Measurements from ENCODE around the gene CPHXL2. TPM values are rescaled to one million over a fixed set of nuclear protein-coding genes. Genes with fewer than 3 reads are reported as not detected.

CPHXL2 gene
- total RNA-seq, 1 donor from 2014 or later = not detected

DNA sequence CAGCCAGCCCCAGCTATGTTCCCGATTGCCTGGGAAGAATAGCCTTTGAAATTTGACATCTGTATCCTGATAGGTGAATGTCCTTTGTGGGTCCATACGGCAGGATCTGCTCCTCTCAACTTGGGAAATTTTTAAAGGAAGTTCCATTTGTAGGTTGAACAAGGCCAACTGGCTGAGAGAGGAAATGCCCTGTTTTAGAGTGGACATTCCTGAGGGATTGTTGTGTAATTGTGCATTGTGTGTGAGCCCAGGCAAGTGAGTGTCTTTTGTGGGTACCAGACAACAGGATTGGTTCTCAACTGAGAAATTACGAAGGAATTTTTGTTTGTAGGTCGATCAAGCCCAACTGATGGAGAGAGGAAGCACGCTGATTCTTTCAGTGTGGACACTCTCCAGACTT is 2.6 kb upstream of the CPHXL2 start:
- no peak for FAIRE-seq
- DNase-seq (ENCODE audit: low read depth) = no peak
- TF ChIP-seq, protein P1, sequence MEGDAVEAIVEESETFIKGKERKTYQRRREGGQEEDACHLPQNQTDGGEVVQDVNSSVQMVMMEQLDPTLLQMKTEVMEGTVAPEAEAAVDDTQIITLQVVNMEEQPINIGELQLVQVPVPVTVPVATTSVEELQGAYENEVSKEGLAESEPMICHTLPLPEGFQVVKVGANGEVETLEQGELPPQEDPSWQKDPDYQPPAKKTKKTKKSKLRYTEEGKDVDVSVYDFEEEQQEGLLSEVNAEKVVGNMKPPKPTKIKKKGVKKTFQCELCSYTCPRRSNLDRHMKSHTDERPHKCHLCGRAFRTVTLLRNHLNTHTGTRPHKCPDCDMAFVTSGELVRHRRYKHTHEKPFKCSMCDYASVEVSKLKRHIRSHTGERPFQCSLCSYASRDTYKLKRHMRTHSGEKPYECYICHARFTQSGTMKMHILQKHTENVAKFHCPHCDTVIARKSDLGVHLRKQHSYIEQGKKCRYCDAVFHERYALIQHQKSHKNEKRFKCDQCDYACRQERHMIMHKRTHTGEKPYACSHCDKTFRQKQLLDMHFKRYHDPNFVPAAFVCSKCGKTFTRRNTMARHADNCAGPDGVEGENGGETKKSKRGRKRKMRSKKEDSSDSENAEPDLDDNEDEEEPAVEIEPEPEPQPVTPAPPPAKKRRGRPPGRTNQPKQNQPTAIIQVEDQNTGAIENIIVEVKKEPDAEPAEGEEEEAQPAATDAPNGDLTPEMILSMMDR (IDR thresholded peaks at IDR 0.05; ENCODE audit: insufficient read depth, low read length, severe bottlenecking) = no peak
- Histone ChIP-seq H3K27me3 (ENCODE audit: control insufficient read depth, insufficient read depth, low read length) (no peaks in the 10 kb centered on the region), H3K36me3 (ENCODE audit: control insufficient read depth, insufficient read depth, low read length) (no peaks in the 10 kb centered on the region), H3K4me3 (ENCODE audit: low read depth, low read length) (no peak overlapping the region)

DNA sequence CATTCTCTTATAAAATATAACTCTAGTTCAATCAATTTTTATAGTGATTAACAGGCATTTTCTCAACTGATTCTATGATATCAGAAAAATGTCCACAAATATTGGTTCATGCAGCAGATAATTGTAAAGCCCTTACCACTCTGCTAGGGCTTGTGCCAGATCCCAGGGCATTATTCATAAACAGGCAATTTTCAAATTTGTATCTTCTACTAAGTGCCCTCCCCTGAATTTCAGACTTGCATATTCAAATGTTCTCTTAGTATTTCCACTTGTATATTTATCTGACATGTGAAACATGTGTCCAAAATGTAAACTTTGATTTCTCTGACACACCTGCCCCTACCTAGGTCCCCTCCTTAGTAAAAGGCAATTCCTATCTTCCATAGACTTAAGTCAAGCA is 9.3 kb downstream of the CPHXL2 start:
- DNase-seq (ENCODE audit: low read depth) = no peak
- TF ChIP-seq, protein P1 (IDR thresholded peaks at IDR 0.05; ENCODE audit: insufficient read depth, low read length, severe bottlenecking) = no peak
- no peaks in the 10 kb centered on the region for H3K27me3 ChIP-seq (ENCODE audit: control insufficient read depth, insufficient read depth, low read length)
- H3K36me3 ChIP-seq (ENCODE audit: control insufficient read depth, insufficient read depth, low read length) = no peaks in the 10 kb centered on the region
- no peak overlapping the region for H3K4me3 ChIP-seq (ENCODE audit: low read depth, low read length)
- FAIRE-seq = no peak

DNA sequence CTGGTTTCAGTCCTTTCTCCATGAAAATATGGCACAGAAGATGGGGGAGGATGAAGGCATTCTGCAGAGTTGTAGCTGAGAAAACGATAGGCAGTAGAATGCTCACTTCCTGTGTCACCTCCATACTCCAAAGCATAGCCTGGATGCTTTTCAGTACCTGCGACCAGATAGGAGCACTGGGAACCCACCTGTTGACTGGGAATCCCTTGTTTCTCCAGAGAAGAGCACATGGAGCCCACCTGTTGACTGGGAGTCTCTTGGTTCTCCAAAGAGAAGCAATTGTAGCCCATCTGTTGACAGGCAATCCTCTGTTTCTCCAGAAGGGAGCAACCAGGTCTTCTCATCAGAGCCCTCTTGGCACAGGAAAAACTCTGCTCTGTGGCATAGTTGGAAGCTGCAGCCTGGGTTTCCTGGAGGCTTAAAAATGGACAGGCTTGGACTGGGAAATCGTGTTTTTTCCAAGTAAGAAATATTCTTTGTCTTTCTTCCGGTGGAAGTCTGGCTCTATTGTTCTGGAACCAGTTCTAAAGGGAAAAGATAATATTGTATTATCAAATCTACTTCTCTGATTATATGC is 16.0 kb downstream of the CPHXL2 start:
- Histone ChIP-seq H3K36me3 (ENCODE audit: control insufficient read depth, insufficient read depth, low read length) (peaks cover 13% of the 10 kb centered on the region), H3K27me3 (ENCODE audit: control insufficient read depth, insufficient read depth, low read length) (no peaks in the 10 kb centered on the region), H3K4me3 (ENCODE audit: low read depth, low read length) (no peak overlapping the region)
- no peak for DNase-seq (ENCODE audit: low read depth)
- TF ChIP-seq, protein P1 (IDR thresholded peaks at IDR 0.05; ENCODE audit: insufficient read depth, low read length, severe bottlenecking) = no peak
- no peak for FAIRE-seq

DNA sequence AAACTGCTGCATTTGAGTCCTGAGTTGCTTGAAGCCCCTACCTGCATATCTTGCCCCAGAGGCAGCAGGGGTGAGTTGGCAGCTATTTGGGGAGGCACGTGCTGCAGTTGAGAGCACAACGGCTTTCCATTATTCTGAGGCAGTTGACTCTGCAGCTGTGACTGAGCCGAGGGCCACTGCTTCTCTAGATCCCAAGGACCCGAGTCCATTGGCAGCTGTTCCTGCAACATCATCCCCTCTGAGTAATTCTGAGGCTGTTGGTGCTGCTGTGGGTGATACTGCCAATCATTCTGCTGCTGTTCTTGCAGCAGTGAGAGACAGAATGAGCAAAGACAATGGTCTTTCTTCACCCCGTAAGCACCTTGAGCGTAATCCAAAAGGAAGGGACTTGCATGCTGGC is 16.5 kb downstream of the CPHXL2 start:
- no peaks in the 10 kb centered on the region for H3K27me3 ChIP-seq (ENCODE audit: control insufficient read depth, insufficient read depth, low read length)
- no peak for FAIRE-seq
- H3K36me3 ChIP-seq (ENCODE audit: control insufficient read depth, insufficient read depth, low read length) = peaks cover 15% of the 10 kb centered on the region
- DNase-seq (ENCODE audit: low read depth) = no peak
- TF ChIP-seq, protein P1 (IDR thresholded peaks at IDR 0.05; ENCODE audit: insufficient read depth, low read length, severe bottlenecking) = no peak
- H3K4me3 ChIP-seq (ENCODE audit: low read depth, low read length) = no peak overlapping the region

DNA sequence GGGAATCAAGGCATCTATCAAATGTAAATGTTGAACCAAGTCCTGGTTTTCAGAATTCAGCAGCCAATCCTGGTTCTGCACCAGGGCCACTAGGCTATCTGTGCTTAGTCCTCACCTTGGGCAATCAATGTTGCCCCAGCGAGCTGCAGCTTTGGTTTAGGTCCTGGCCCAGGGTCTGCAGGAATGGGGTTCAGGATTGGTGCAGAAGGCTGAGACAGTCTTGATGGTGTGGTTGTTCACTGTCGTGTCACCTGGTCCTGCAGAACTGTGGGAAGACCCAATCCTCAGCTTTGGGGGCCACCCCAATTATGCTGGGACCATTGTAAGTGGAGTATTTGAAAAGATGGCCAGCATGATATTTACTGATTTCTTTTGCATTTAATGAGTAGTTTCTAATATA is 18.6 kb downstream of the CPHXL2 start:
- Histone ChIP-seq H3K27me3 (ENCODE audit: control insufficient read depth, insufficient read depth, low read length) (no peaks in the 10 kb centered on the region), H3K4me3 (ENCODE audit: low read depth, low read length) (no peak overlapping the region), H3K36me3 (ENCODE audit: control insufficient read depth, insufficient read depth, low read length) (peaks cover 15% of the 10 kb centered on the region)
- FAIRE-seq (no peak), DNase-seq (ENCODE audit: low read depth) (no peak)
- TF ChIP-seq, protein P1 (IDR thresholded peaks at IDR 0.05; ENCODE audit: insufficient read depth, low read length, severe bottlenecking) = no peak

DNA sequence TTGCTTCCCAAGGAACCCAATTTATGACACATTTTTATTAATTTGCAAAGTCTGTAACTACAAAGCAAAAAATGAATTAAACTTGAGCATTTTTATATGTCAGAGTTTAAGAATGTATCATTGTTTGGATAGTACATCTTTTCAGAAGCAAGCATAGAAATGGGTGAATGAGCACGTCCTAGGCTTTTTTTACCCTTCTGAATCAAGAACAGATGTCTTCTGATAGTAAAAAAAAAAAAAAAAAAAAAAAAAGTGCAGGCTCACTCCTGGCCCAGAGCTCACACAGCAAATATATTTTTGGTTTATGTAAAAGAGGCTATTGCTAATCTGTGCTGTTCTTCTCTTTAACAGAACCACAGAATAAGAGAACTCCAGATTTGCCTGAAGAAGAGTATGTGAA is 22.9 kb downstream of the CPHXL2 start:
- FAIRE-seq (no peak), DNase-seq (ENCODE audit: low read depth) (no peak)
- Histone ChIP-seq H3K27me3 (ENCODE audit: control insufficient read depth, insufficient read depth, low read length) (no peaks in the 10 kb centered on the region), H3K4me3 (ENCODE audit: low read depth, low read length) (no peak overlapping the region), H3K36me3 (ENCODE audit: control insufficient read depth, insufficient read depth, low read length) (peaks cover 15% of the 10 kb centered on the region)
- TF ChIP-seq, protein P1 (IDR thresholded peaks at IDR 0.05; ENCODE audit: insufficient read depth, low read length, severe bottlenecking) = no peak

All from bronchial epithelial cell (primary cell).